ENCODE results near the gene HACD3.
"Not testable (repeated sequence)": the region's sequence is repeated elsewhere in the genome, so short reads cannot be mapped to it uniquely, and the experiment has no call there.

The HACD3 gene

GRCh38 chr15:65610871-65611718 is 80.8 kb downstream of the HACD3 start, which contains the start of gene INTS14:
Gene INTS14 (minus strand): TSS chr15:65611131. CDS start chr15:65607380, 3,751 bp downstream.
- H3K36me3 Mint-ChIP-seq: no peaks in the 10 kb centered on the region
- peak within 1 kb of the TSS; percentile 92 for H3K4me3 Mint-ChIP-seq
- peaks cover 21% of the 10 kb centered on the region for H3K4me1 Mint-ChIP-seq
- peak; percentile 99 for ATAC-seq
- H3K27ac Mint-ChIP-seq: peak within 1 kb of the TSS; percentile 92
- H3K9me3 Mint-ChIP-seq: no peaks in the 10 kb centered on the region
- H3K27me3 Mint-ChIP-seq: no peaks in the 10 kb centered on the region

DNA sequence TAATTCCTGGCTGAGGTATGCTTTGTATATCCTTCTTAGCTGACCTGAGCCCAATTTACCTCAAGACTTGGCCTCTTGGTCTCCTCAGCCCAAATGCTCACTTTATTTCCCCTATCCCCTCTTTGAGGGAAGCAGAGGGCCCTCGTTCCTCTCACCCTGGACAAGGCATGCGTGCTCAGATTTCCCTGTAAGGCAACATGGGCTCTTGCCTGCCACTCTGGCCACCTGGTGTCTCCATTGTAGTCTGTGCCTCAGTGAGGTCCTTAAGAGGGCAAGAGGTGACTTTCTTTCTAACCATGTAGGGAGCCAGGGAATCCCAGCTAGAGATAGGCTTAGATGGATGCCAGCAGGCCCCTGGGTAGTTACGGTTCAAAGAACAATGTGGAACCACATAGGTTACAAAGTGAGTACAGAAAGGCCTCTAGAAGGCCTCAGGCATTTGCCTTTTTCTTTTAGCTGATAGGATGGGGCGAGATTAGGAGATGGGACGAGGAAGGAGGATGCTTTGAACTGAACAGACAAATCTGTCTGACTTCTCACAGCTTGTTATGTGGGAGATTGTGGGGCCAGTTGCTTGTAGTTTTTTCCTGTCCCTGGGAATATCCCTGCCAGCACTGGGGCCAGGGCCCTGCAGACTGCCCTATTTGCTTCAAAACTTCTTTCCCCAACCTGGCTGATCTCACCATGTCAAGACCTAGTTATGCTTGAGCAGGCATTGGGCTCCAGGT is 81.8 kb downstream of the HACD3 start:
- no peak for ATAC-seq
- Mint-ChIP-seq H3K27me3 (no peaks in the 10 kb centered on the region), H3K9me3 (no peaks in the 10 kb centered on the region), H3K4me1 (peaks cover 21% of the 10 kb centered on the region), H3K36me3 (peaks cover 4% of the 10 kb centered on the region), H3K4me3 (peak overlapping the region; percentile 92), H3K27ac (peak overlapping the region; percentile 92)

DNA sequence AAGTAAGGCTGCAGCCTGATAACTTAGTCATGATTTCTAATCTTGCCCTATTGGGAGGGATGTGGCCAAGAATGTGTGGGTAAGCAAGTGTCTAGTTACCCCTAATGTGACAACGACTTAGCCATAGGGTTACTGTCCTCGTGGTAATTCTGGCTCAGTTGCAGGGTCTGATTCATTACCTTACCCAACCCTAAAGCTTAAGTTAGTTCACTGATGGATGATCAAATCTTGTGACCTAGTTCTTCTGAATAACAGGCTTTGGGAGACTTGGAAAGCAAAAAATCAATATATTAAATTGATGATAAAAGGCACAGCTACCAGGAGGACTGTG is 82.3 kb downstream of the HACD3 start:
- Mint-ChIP-seq H3K36me3 (peaks cover 9% of the 10 kb centered on the region), H3K27ac (peak overlapping the region; percentile 92), H3K4me3 (no peak overlapping the region), H3K4me1 (peaks cover 21% of the 10 kb centered on the region), H3K9me3 (no peaks in the 10 kb centered on the region), H3K27me3 (no peaks in the 10 kb centered on the region)
- ATAC-seq: no peak

DNA sequence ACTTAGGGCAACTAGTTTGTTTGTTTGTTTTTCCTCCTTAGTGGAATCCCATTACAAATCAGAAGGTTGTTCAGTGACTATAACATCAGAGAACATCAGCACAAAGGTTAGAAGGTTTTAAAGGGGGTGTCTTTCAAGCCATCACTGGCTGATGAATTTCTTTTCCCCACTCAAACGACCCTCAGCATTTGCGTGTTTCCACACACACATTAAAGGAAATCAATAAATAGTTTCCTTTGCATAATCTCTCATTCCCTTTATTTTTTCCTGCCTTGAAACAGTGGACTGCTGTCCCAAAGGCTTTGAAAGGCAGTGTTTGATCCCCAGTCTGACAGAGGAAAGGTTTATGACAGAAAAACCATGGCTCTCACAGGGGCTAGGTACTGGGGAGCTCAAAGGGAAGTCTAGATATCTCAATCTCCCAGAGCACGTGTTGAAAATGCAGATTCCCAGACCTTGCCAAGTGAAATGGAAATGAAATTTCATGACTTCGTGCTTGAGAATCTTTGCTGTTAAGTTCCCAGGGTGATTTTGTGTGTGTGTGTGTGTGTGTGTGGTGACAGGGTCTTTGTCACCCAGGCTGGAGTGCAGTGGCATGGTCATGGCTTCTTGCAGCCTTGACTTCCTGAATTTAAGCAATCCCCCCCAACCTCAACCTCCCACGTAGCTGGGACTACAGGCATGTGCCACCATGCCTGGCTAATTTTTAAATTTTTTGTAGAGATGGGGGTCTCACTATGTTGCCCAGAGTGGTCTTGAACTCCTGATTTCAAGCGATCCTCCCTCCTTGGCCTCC is 82.9 kb downstream of the HACD3 start:
- Mint-ChIP-seq H3K4me1 (peaks cover 21% of the 10 kb centered on the region), H3K9me3 (no peaks in the 10 kb centered on the region), H3K27me3 (no peaks in the 10 kb centered on the region), H3K4me3 (no peak overlapping the region), H3K27ac (no peak overlapping the region), H3K36me3 (peaks cover 9% of the 10 kb centered on the region)
- no peak for ATAC-seq

DNA sequence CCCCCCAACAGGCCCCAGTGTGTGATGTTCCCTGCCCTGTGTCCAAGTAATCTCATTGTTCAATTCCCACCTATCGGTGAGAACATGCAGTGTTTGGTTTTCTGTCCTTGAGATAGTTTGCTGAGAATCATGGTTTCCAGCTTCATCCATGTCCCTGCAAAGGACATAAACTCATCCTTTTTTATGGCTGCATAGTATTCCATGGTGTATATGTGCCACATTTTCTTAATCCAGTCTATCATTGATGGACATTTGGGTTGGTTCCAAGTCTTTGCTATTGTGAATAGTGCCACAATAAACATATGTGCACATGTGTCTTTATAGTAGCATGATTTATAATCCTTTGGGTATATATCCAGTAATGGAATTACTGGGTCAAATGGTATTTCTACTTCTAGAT is 85.6 kb downstream of the HACD3 start:
- not testable (repeated sequence) for ATAC-seq, H3K27me3 Mint-ChIP-seq, H3K9me3 Mint-ChIP-seq, H3K27ac Mint-ChIP-seq, H3K4me3 Mint-ChIP-seq, H3K36me3 Mint-ChIP-seq
- H3K4me1 Mint-ChIP-seq: peaks cover 21% of the 10 kb centered on the region

DNA sequence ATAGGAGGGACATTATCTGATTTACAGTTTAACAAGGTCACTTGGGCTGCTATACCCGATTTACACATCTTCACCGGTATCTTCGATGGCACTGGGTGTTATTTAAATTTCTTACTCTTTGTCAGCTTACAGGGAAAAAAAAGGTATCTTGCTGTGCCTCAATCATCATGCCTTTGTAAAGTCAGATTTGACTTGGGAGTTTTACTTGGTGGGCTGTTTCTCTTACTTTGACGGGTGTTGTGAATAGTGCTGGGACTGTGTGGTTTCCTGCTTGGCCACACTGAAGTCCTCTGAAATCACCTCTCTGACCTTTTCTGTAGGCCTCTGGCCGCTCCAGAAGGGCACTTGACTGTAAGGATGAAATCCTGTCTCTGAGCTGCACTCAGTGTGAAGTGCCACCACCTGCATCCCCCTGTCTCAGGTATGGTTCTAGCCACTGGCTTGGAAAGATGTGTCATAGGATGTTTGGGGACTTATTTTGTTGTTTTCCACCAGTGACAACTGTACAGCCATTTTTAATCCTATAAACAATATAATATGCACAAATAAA is 88.4 kb downstream of the HACD3 start:
- Mint-ChIP-seq H3K9me3 (no peaks in the 10 kb centered on the region), H3K4me3 (no peak overlapping the region), H3K27me3 (no peaks in the 10 kb centered on the region), H3K4me1 (peaks cover 4% of the 10 kb centered on the region), H3K27ac (no peak overlapping the region), H3K36me3 (peaks cover 13% of the 10 kb centered on the region)
- ATAC-seq: no peak

DNA sequence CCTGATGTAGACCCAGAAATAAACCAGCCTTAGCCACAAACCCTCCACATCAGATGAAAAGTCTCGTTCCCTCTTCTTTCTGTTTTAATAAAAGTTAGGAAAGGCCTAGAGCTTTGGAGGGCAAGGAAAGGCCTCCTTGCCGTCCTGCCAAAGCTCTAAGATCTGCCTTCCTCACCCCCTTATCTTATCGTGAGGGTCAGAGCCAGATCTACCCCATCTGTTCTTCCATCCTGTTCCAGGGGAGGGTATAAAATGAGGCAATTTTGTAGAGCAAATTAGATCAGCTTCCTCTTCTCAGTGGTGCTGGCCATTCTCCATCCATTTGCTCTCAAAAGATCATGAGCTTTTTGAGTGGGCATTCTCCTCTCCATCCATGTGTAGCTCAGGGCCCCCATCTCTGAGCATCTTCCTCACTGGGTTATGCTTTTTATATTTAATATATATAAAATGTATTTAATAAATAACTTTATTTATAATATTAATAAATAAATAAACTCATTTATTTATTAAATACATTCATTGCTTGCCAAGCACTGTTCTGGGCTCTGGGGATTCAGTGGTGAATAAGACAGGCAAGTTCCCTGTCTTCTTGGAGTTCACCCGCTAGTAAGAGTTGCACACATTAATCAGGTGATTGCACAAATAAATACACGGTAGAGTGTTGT is 89.5 kb downstream of the HACD3 start:
- Mint-ChIP-seq H3K4me3 (no peak overlapping the region), H3K27me3 (no peaks in the 10 kb centered on the region), H3K27ac (no peak overlapping the region), H3K4me1 (no peaks in the 10 kb centered on the region), H3K36me3 (peaks cover 24% of the 10 kb centered on the region), H3K9me3 (no peaks in the 10 kb centered on the region)
- ATAC-seq: no peak

GRCh38 chr15:65620833-65621232 is 90.6 kb downstream of the HACD3 start:
- no peaks in the 10 kb centered on the region for H3K27me3 Mint-ChIP-seq
- H3K4me1 Mint-ChIP-seq: no peaks in the 10 kb centered on the region
- no peaks in the 10 kb centered on the region for H3K9me3 Mint-ChIP-seq
- H3K36me3 Mint-ChIP-seq: peaks cover 35% of the 10 kb centered on the region
- no peak overlapping the region for H3K4me3 Mint-ChIP-seq
- no peak overlapping the region for H3K27ac Mint-ChIP-seq
- ATAC-seq: no peak

- Mint-ChIP-seq H3K4me1 (no peaks in the 10 kb centered on the region), H3K36me3 (peaks cover 40% of the 10 kb centered on the region), H3K27ac (no peak within 1 kb of the TSS), H3K4me3 (no peak within 1 kb of the TSS), H3K27me3 (no peaks in the 10 kb centered on the region), H3K9me3 (no peaks in the 10 kb centered on the region)
- ATAC-seq: no peak
These were observed 91.4 kb downstream of the HACD3 start, which contains the start of gene SLC24A1 for GRCh38 chr15:65621638-65622037. Gene SLC24A1 (plus strand): TSS chr15:65621938. CDS start chr15:65624081, 2,143 bp downstream.

- H3K4me1 Mint-ChIP-seq: no peaks in the 10 kb centered on the region
These were observed 92.8 kb downstream of the HACD3 start for GRCh38 chr15:65623103-65623502.

DNA sequence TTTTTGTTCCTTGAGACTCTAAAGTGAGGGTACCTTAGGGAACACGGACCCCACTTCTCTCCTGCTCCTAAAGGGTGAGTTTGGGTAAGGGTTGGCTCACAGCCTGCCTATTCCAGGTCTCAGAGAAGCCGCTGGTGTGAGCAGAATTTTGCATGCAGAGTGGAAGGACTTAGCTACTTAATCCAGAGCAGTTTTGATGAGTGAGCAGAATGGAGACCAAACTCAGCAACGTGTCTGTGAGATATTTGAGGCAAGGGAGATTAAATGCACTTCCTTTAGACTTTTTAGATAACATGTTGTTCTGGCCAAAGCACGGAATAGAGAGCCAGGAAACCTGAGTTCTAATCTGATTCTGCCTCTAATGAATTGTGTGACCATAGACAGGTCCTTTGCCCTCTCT is 96.6 kb downstream of the HACD3 start:
- H3K27me3 Mint-ChIP-seq: no peaks in the 10 kb centered on the region
- ATAC-seq: no peak
- H3K4me1 Mint-ChIP-seq: peaks cover 16% of the 10 kb centered on the region
- H3K36me3 Mint-ChIP-seq: peaks cover 31% of the 10 kb centered on the region
- no peak overlapping the region for H3K4me3 Mint-ChIP-seq
- no peaks in the 10 kb centered on the region for H3K9me3 Mint-ChIP-seq
- no peak overlapping the region for H3K27ac Mint-ChIP-seq

More at GRCh38 chr15:65623103-65623502, 92.8 kb downstream of the HACD3 start:
- H3K36me3 Mint-ChIP-seq: peaks cover 30% of the 10 kb centered on the region
- no peak for ATAC-seq
- no peak overlapping the region for H3K4me3 Mint-ChIP-seq
- H3K27me3 Mint-ChIP-seq: no peaks in the 10 kb centered on the region
- no peaks in the 10 kb centered on the region for H3K9me3 Mint-ChIP-seq
- no peak overlapping the region for H3K27ac Mint-ChIP-seq
